Stimulated activated CD4-positive, alpha-beta T cell treated with anti-CD3 and anti-CD28 coated beads, Interleukin-12 subunit alpha, Interleukin-12 subunit beta, amount 100 ng/mL, for 24 hours (primary cell): Measurements from ENCODE around the gene TULP1.
A peak's percentile ranks its signal among the peaks of the same experiment; 100 is the strongest.

Source experiments
- DNase-seq, 2 experiments: peaks; one replicate each; pipeline ENCODE4 v3.0.0-alpha.2; 2020; ENCODE audit warnings: low read depth in 2 of 2

The TULP1 gene

GRCh38 chr6:35465646-35466045 is 47.0 kb downstream of the TULP1 start:
- no peak for DNase-seq

GRCh38 chr6:35463292-35463691 is 49.4 kb downstream of the TULP1 start:
- DNase-seq, result no peak

- DNase-seq, result no peak
These were observed 51.4 kb downstream of the TULP1 start for GRCh38 chr6:35461270-35461669.

GRCh38 chr6:35457907-35458306 is 54.8 kb downstream of the TULP1 start:
- no peak for DNase-seq

- no peak for DNase-seq
These were observed 58.1 kb downstream of the TULP1 start for GRCh38 chr6:35454391-35455110.

GRCh38 chr6:35453236-35453635 is 59.5 kb downstream of the TULP1 start:
- DNase-seq, result no peak

GRCh38 chr6:35452183-35453090 is 60.3 kb downstream of the TULP1 start, which contains the start of gene FANCE:
Gene FANCE (plus strand): TSS chr6:35452338. CDS start chr6:35452546, 208 bp downstream.
- peak; percentile 80 to 98 for DNase-seq

- no peak for DNase-seq
These were observed 61.1 kb downstream of the TULP1 start for GRCh38 chr6:35451354-35452182.

- DNase-seq, result no peak
These were observed 63.3 kb downstream of the TULP1 start for GRCh38 chr6:35449287-35449881.

- no peak for DNase-seq
These were observed 64.5 kb downstream of the TULP1 start for GRCh38 chr6:35448191-35448590.
